NCI-H2196 (cell line): ENCODE results near the gene HMG20A.
A peak's percentile ranks its signal among the peaks of the same experiment; 100 is the strongest.

Source experiments
- DNase-seq: peaks from one replicate; lab custom pipeline; 2025; ENCODE audit not compliant: unreplicated experiment; lab: John Stamatoyannopoulos, UW

HMG20A gene

GRCh38 chr15:77474310-77474988 lies 53.8 kb downstream of the HMG20A start:
- DNase-seq = no peak

- DNase-seq = no peak
Measured at GRCh38 chr15:77475001-77475400, 54.3 kb downstream of the HMG20A start.

GRCh38 chr15:77475898-77476297 lies 55.2 kb downstream of the HMG20A start:
- peak; percentile 6 for DNase-seq

- no peak for DNase-seq
Measured at GRCh38 chr15:77476995-77477394, 56.3 kb downstream of the HMG20A start.

GRCh38 chr15:77478051-77478450 lies 57.4 kb downstream of the HMG20A start:
- DNase-seq = no peak

GRCh38 chr15:77479015-77479414 lies 58.3 kb downstream of the HMG20A start:
- no peak for DNase-seq

GRCh38 chr15:77480859-77481633 lies 60.4 kb downstream of the HMG20A start:
- no peak for DNase-seq

GRCh38 chr15:77481670-77482069 lies 61.0 kb downstream of the HMG20A start:
- DNase-seq = no peak

GRCh38 chr15:77482570-77482969 lies 61.9 kb downstream of the HMG20A start:
- DNase-seq = peak; percentile 7

- no peak for DNase-seq
Measured at GRCh38 chr15:77483425-77484140, 62.9 kb downstream of the HMG20A start.

- DNase-seq = no peak
Measured at GRCh38 chr15:77484994-77485393, 64.3 kb downstream of the HMG20A start.

- DNase-seq = no peak
Measured at GRCh38 chr15:77486542-77487468, 66.1 kb downstream of the HMG20A start.

GRCh38 chr15:77487469-77487842 lies 66.8 kb downstream of the HMG20A start:
- DNase-seq = no peak

- no peak for DNase-seq
Measured at GRCh38 chr15:77487888-77488287, 67.2 kb downstream of the HMG20A start.

- no peak for DNase-seq
Measured at GRCh38 chr15:77489647-77490046, 69.0 kb downstream of the HMG20A start.

- no peak for DNase-seq
Measured at GRCh38 chr15:77493324-77493907, 72.7 kb downstream of the HMG20A start.

GRCh38 chr15:77494073-77494867 lies 73.6 kb downstream of the HMG20A start:
- no peak for DNase-seq

- DNase-seq = no peak
Measured at GRCh38 chr15:77494964-77495363, 74.3 kb downstream of the HMG20A start.

GRCh38 chr15:77495838-77496596 lies 75.3 kb downstream of the HMG20A start:
- no peak for DNase-seq
